Measurements from ENCODE around the gene DNAJC3. TPM values are rescaled to one million over a fixed set of nuclear protein-coding genes. Genes with fewer than 3 reads are reported as not detected.

Gene DNAJC3
- total and polyA plus RNA-seq, 2 of the 13 experiments (the other 11 are each of a cell fraction or from before 2014, with no cell fraction given) = 10.4 to 48.2 TPM

- TF ChIP-seq CHD4 (IDR thresholded peaks at IDR 0.05; ENCODE audit: borderline replicate concordance, low read length) (no peak), DRAP1 (CRISPR knock-in tag; IDR thresholded peaks at IDR 0.05) (no peak), NRL (CRISPR knock-in tag; IDR thresholded peaks at IDR 0.05; ENCODE audit: borderline replicate concordance) (no peak; the same call in 1 of the 2 replicates), MTA1 (CRISPR knock-in tag; IDR thresholded peaks at IDR 0.05; ENCODE audit: borderline replicate concordance) (no peak), ATRX (CRISPR knock-in tag; IDR thresholded peaks at IDR 0.05; ENCODE audit: borderline replicate concordance) (no peak), ZNF660 (CRISPR knock-in tag; IDR thresholded peaks at IDR 0.05; ENCODE audit: borderline replicate concordance, low read depth) (0 out of 2 replicates have a peak, but pooled peaks have one; percentile 55), YEATS2 (CRISPR knock-in tag; IDR thresholded peaks at IDR 0.05; ENCODE audit: borderline replicate concordance) (no peak), MED8 (CRISPR knock-in tag; IDR thresholded peaks at IDR 0.05; ENCODE audit: insufficient replicate concordance) (no peak), JUND (CRISPR knock-in tag; IDR thresholded peaks at IDR 0.05) (no peak), ZNF720 (CRISPR knock-in tag; IDR thresholded peaks at IDR 0.05) (no peak), MTA3 (CRISPR knock-in tag; IDR thresholded peaks at IDR 0.05) (no peak)
These were observed 33.4 kb upstream of the DNAJC3 start (continued) for GRCh38 chr13:95643571-95643935.

- Histone ChIP-seq H3K4me1 (ENCODE audit: insufficient read depth, low read length) (peaks cover 19% of the 10 kb centered on the region), H3K79me2 (ENCODE audit: insufficient read depth, low read length) (peaks cover 10% of the 10 kb centered on the region), H3K9ac (ENCODE audit: insufficient read depth, low read depth, low read length) (peak overlapping the region; percentile 53), H3K27me3 (ENCODE audit: control insufficient read depth in 1 of 2, insufficient read depth in 2 of 2, low read length in 2 of 2) (no peaks in the 10 kb centered on the region), H3K9me3 (ENCODE audit: low read length) (no peaks in the 10 kb centered on the region), H3K4me2 (ENCODE audit: low read depth, low read length) (peak overlapping the region; percentile 91), H3K27ac (ENCODE audit: extremely low read length, insufficient read depth, low read length) (peak overlapping the region; percentile 64), H4K20me1 (ENCODE audit: insufficient read depth, low read length) (no peaks in the 10 kb centered on the region), H3K36me3 (replicated peaks in 1 of 2; ENCODE audit: control insufficient read depth in 1 of 2, insufficient read depth in 2 of 2, low read length in 2 of 2) (peaks cover 2 to 6% of the 10 kb centered on the region in 2 experiments; a peak in 2 of 5 replicates), H3K4me3 (replicated peaks in 1 of 3; ENCODE audit: insufficient read depth in 1 of 3, low read depth in 2 of 3, low read length in 3 of 3) (peak overlapping the region; percentile 69 to 73 (median 72)), H2AFZ (ENCODE audit: low read length) (no peak overlapping the region)
- WGBS (ENCODE audit: low lambda C conversion rate) = 0% methylated on average over 21 of the region's 62 CpGs
- CTCF ChIA-PET (ENCODE audit: low intra/inter-chr PET ratio, low total read pairs) = no interaction called here
- FAIRE-seq (no peak), DNase-seq (ENCODE audit: low spot score) (peak; percentile 2), ATAC-seq (peak; percentile 80)
- BruUV-seq (replicated peaks) = no TSS peak
- in situ Hi-C loops (cut with HindIII; ENCODE audit: extremely low pct_ligation_motif_present, low pct_unique_long_range_greater_than_20kb) = no loop called here
- intact Hi-C loops (cut with micrococcal nuclease; ENCODE audit: unreplicated experiment) = loop anchor here (5.0 kb wide), 1 partner anchor 33 kb away; the partner anchor contains the start of gene DNAJC3
- POLR2A ChIA-PET = interaction anchor here (1.4 to 3.0 kb wide), 2 partner anchors 12 to 32 kb away, joined by 4 to 14 read pairs; partner anchors contain the start of gene DNAJC3
- 0 out of 2 replicates have a peak, but pooled peaks have one; percentile 38 for TF ChIP-seq ZNF546 (CRISPR knock-in tag; conservative IDR thresholded peaks at IDR 0.05)
- TF ChIP-seq DZIP1 (CRISPR knock-in tag; IDR thresholded peaks at IDR 0.05) = 0 out of 2 replicates have a peak, but pooled peaks have one; percentile 37
- TF ChIP-seq ZFX (CRISPR knock-in tag; IDR thresholded peaks at IDR 0.05; ENCODE audit: low read depth) = peak; percentile 78
- peak; percentile 56 for TF ChIP-seq RBM39 (IDR thresholded peaks at IDR 0.05; ENCODE audit: low read depth, low read length, poor library complexity, severe bottlenecking)
- TF ChIP-seq ZNF280D (CRISPR knock-in tag; IDR thresholded peaks at IDR 0.05) = 0 out of 2 replicates have a peak, but pooled peaks have one; percentile 43
These were observed 32.9 kb upstream of the DNAJC3 start for GRCh38 chr13:95643936-95644598.
